Lung (tissue), 12 donors: Measurements from ENCODE around the gene E2F7. TPM values are rescaled to one million over a fixed set of nuclear protein-coding genes. Genes with fewer than 3 reads are reported as not detected.

ENCODE experiments used
- ATAC-seq: fragments of 200-7000 bp; cut with Tn5 transposase; one replicate; pipeline ENCODE4 v1.9.1; 2020; ENCODE audit warnings: moderate number of reproducible peaks; ENCODE audit not compliant: insufficient read depth, low FRiP score
- DNase-seq, 3 donors: peaks; one replicate each; pipeline ENCODE4 v3.0.0-alpha.2; 2013 to 2017
- H3K27ac ChIP-seq, 2 donors: one replicate each; pipeline ENCODE4 v1.5.1; 2013; ENCODE audit warnings: mild to moderate bottlenecking in 2 of 2, moderate library complexity in 2 of 2, control low read depth in 1 of 2, inconsistent platforms in 1 of 2, low read depth in 1 of 2, low read length in 1 of 2
- H3K27me3 ChIP-seq, 3 donors: one replicate each; pipeline ENCODE4 v1.5.1; 2013; ENCODE audit warnings: low read length in 2 of 3; ENCODE audit not compliant: control insufficient read depth in 3 of 3, insufficient read depth in 3 of 3
- H3K36me3 ChIP-seq, 4 donors: one replicate each; pipeline ENCODE4 v1.5.1; 2013; ENCODE audit warnings: low read length in 4 of 4, mild to moderate bottlenecking in 1 of 4, moderate library complexity in 1 of 4; ENCODE audit not compliant: control insufficient read depth in 4 of 4, insufficient read depth in 4 of 4
- H3K4me1 ChIP-seq, 5 donors: one replicate each; pipeline ENCODE4 v1.5.1; 2013; ENCODE audit warnings: low read length in 5 of 5, mild to moderate bottlenecking in 2 of 5, moderate library complexity in 1 of 5; ENCODE audit not compliant: control insufficient read depth in 5 of 5, insufficient read depth in 5 of 5
- H3K4me3 ChIP-seq: one replicate; pipeline ENCODE4 v1.5.1; 2013; ENCODE audit warnings: mild to moderate bottlenecking, control low read depth, moderate library complexity
- H3K9ac ChIP-seq, 2 donors: one replicate each; pipeline ENCODE4 v1.5.1; 2013; ENCODE audit warnings: low read length in 2 of 2, control low read depth in 1 of 2; ENCODE audit not compliant: insufficient read depth in 1 of 2
- H3K9me3 ChIP-seq, 4 donors: one replicate each; pipeline ENCODE4 v1.5.1; 2013; ENCODE audit warnings: low read length in 3 of 4, mild to moderate bottlenecking in 1 of 4, moderate library complexity in 1 of 4; ENCODE audit not compliant: control insufficient read depth in 4 of 4, insufficient read depth in 3 of 4
- WGBS, 2 donors: extraction: QIAGEN DNeasy Blood & Tissue Kit; methylation state at CpG; one replicate each; pipeline ENCODE4 v1.1.7; 2013; 5-methylcytosine and 5-hydroxymethylcytosine counted together
- polyA plus RNA-seq, 2 donors: library from polyadenylated mRNA; stranded (reverse); fragments of 200-250 nt; gene quantifications; one replicate each; pipeline ENCODE4 v1.2.1, GENCODE V29; 2013
- total RNA-seq, 2 donors: library from RNA; depleted of rRNA in 1 of 2; stranded (reverse); fragments of >200 nt in 1 of 2; gene quantifications; one replicate each; pipeline ENCODE4 v1.2.1, GENCODE V29; 2014 to 2021
- TF ChIP-seq, protein P1 (sequence below): IDR thresholded peaks from 2 replicates; pipeline ENCODE4 v1.5.1; 2012; ENCODE audit warnings: mild to moderate bottlenecking; ENCODE audit errors: control extremely low read depth, extremely low read depth
- donor health status: control.
- donor health status: control.
- donor health status: Bipolar disorder and iron deficiency.
- donor health status: healthy.
- donor health status: DM: yes; HTN: yes; CAD: no.

Gene E2F7
- total and polyA plus RNA-seq, 4 donors, result 0.24 to 2.3 (median 0.54) TPM

DNA sequence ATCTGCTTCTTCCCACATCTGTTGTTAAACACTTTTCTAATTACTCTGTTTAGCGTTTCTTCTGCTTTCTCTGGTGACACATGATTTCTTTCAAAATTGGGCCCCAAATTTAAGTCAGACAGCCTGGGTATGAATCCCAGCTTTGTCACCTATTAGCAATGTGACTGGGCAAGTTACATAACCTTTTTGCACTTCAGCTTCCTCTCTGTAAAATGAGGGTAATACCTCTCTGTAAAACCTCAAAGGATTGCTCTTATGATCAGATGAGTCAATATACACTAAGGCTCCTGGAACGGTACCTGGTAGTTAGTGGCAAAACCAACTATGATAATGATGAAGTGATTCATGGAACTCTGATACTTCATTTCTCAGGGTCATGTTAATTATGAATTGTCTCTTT lies 33.0 kb downstream of the E2F7 start:
- H3K27me3 ChIP-seq, result no peaks in the 10 kb centered on the region
- peaks cover 0 to 16% (median 6%) of the 10 kb centered on the region in 4 donors for H3K36me3 ChIP-seq
- no peaks in the 10 kb centered on the region for H3K9me3 ChIP-seq
- no peak for ATAC-seq
- H3K4me3 ChIP-seq, result no peak overlapping the region
- H3K4me1 ChIP-seq, result no peaks in the 10 kb centered on the region
- no peak overlapping the region for H3K9ac ChIP-seq
- no peak overlapping the region for H3K27ac ChIP-seq
- no peak for DNase-seq
- WGBS, 2 donors, result 48 to 72% methylated on average over 2 of the region's 2 CpGs
- TF ChIP-seq, protein P1, sequence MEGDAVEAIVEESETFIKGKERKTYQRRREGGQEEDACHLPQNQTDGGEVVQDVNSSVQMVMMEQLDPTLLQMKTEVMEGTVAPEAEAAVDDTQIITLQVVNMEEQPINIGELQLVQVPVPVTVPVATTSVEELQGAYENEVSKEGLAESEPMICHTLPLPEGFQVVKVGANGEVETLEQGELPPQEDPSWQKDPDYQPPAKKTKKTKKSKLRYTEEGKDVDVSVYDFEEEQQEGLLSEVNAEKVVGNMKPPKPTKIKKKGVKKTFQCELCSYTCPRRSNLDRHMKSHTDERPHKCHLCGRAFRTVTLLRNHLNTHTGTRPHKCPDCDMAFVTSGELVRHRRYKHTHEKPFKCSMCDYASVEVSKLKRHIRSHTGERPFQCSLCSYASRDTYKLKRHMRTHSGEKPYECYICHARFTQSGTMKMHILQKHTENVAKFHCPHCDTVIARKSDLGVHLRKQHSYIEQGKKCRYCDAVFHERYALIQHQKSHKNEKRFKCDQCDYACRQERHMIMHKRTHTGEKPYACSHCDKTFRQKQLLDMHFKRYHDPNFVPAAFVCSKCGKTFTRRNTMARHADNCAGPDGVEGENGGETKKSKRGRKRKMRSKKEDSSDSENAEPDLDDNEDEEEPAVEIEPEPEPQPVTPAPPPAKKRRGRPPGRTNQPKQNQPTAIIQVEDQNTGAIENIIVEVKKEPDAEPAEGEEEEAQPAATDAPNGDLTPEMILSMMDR, result no peak

DNA sequence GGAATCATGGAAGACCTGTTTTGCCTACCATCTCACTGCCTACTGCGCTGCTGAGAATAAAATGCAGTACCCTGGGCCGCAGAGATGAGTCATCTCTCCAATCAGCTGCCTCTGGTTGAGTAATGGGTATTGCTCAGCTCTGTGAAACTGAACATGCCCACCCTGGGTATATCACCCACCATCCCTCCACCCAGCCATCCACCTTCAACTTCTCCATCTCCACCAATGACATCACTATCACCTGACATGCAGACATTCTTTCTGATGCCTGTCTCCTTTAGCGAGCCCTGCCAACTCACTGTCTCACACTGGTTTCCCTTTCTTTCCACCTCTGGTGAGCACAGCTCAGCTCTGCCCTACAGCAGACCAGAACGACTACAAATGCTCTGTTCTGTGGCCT lies 33.6 kb downstream of the E2F7 start:
- DNase-seq (no peak), ATAC-seq (no peak)
- H3K27ac ChIP-seq, result no peak overlapping the region
- H3K4me1 ChIP-seq, result no peaks in the 10 kb centered on the region
- no peak overlapping the region for H3K9ac ChIP-seq
- no peak overlapping the region for H3K4me3 ChIP-seq
- H3K27me3 ChIP-seq, result no peaks in the 10 kb centered on the region
- peaks cover 0 to 16% (median 6%) of the 10 kb centered on the region in 4 donors for H3K36me3 ChIP-seq
- TF ChIP-seq, protein P1, result no peak
- H3K9me3 ChIP-seq, result no peaks in the 10 kb centered on the region
- WGBS, 2 donors, result 92 to 94% methylated on average over 4 of the region's 4 CpGs

DNA sequence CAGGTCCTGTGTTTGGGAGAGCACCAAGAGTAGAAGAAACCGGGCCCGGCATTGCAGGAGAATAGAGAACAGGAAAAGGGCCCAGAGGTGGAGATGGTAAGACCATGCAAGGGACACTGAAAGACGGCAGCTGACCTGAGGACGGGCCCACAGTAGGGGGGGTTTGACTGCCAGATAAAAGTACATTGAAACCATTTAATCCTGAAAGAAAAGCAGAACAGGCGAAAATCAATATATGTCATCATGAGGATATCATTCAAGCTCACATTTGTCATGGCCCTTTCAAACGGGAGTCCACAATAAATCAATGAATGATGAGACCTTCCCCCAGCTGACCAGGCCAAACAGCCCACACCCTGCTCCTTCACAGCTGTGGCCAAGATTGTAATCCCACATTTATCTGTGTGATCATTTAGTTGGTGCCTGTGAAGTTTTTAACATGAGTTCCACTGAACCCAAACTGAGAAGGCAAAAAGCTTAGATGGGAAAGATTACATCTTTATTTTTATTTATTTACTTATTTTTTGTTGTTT lies 39.5 kb downstream of the E2F7 start:
- H3K9me3 ChIP-seq, result no peaks in the 10 kb centered on the region
- DNase-seq (no peak), ATAC-seq (no peak)
- peaks cover 0 to 7% (median 2%) of the 10 kb centered on the region in 4 donors for H3K36me3 ChIP-seq
- 91 to 93% methylated on average over 6 of the region's 6 CpGs for WGBS, 2 donors
- no peaks in the 10 kb centered on the region for H3K4me1 ChIP-seq
- TF ChIP-seq, protein P1, result no peak
- no peak overlapping the region for H3K4me3 ChIP-seq
- no peaks in the 10 kb centered on the region for H3K27me3 ChIP-seq
- no peak overlapping the region for H3K9ac ChIP-seq
- H3K27ac ChIP-seq, result no peak overlapping the region

DNA sequence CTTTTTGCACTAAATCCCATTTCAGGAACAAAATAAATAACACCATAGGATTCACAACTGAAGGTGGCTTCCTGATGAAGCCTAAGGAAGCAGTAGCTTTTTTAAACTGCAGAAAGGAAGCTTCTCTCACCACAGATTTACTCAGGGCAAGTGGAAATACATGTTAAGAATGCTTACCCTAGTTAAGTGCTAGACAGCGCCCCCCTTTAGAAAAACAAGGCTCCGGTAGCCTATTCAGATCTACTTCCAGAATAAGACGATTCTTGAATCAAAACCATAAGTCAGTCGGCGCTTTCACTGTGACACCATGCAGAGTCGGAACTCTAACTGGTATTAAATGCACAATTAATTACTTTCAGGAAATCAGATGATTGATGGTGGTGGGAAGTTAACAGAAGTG lies 41.9 kb downstream of the E2F7 start:
- TF ChIP-seq, protein P1, result no peak
- WGBS, 2 donors, result 32 to 65% methylated on average over 6 of the region's 6 CpGs
- H3K36me3 ChIP-seq, result peaks cover 0 to 6% (median 2%) of the 10 kb centered on the region in 4 donors
- H3K4me3 ChIP-seq, result no peak overlapping the region
- H3K27me3 ChIP-seq, result no peaks in the 10 kb centered on the region
- ATAC-seq, result no peak
- H3K9me3 ChIP-seq, result no peaks in the 10 kb centered on the region
- H3K4me1 ChIP-seq, result no peaks in the 10 kb centered on the region
- H3K27ac ChIP-seq, result no peak overlapping the region
- no peak for DNase-seq
- no peak overlapping the region for H3K9ac ChIP-seq
